Ishikawa (cell line): ENCODE measurements around the gene USP32.

Experiments used
- CEBPB ChIP-seq: IDR thresholded peaks from 2 replicates; pipeline ENCODE4 v1.6.1; 2012
- CREB1 ChIP-seq: IDR thresholded peaks from 2 replicates; pipeline ENCODE4 v1.6.1; 2012; ENCODE audit warnings: low read depth
- EGR1 ChIP-seq: IDR thresholded peaks from 2 replicates; pipeline ENCODE4 v1.6.1; 2012
- EP300 ChIP-seq: IDR thresholded peaks from 2 replicates; pipeline ENCODE4 v1.6.1; 2012; ENCODE audit warnings: borderline replicate concordance
- FOXM1 ChIP-seq: IDR thresholded peaks from 2 replicates; pipeline ENCODE4 v1.6.1; 2012; ENCODE audit warnings: low read depth, borderline replicate concordance
- NFIC ChIP-seq: IDR thresholded peaks from 2 replicates; pipeline ENCODE4 v1.6.1; 2012
- RAD21 ChIP-seq: IDR thresholded peaks from 2 replicates; pipeline ENCODE4 v1.6.1; 2012; ENCODE audit warnings: low read depth
- REST ChIP-seq: IDR thresholded peaks from 2 replicates; pipeline ENCODE4 v1.6.1; 2012; ENCODE audit warnings: low read depth, mild to moderate bottlenecking
- TAF1 ChIP-seq: IDR thresholded peaks from 2 replicates; pipeline ENCODE4 v1.6.1; 2012; ENCODE audit warnings: low read depth, mild to moderate bottlenecking
- TCF12 ChIP-seq: IDR thresholded peaks from 2 replicates; pipeline ENCODE4 v1.6.1; 2012; ENCODE audit warnings: low read depth
- TEAD4 ChIP-seq: IDR thresholded peaks from 2 replicates; pipeline ENCODE4 v1.6.1; 2012
- YY1 ChIP-seq: IDR thresholded peaks from 2 replicates; pipeline ENCODE4 v1.6.1; 2012; ENCODE audit warnings: low read depth
- ZBTB7A ChIP-seq: IDR thresholded peaks from 2 replicates; pipeline ENCODE4 v1.6.1; 2012; ENCODE audit warnings: low read depth
- TF ChIP-seq, protein P1 (sequence below): IDR thresholded peaks from 2 replicates; pipeline ENCODE4 v1.6.1; 2012
- TF ChIP-seq, protein P2 (sequence below): IDR thresholded peaks from 2 replicates; pipeline ENCODE4 v1.6.1; 2012

USP32 gene

DNA sequence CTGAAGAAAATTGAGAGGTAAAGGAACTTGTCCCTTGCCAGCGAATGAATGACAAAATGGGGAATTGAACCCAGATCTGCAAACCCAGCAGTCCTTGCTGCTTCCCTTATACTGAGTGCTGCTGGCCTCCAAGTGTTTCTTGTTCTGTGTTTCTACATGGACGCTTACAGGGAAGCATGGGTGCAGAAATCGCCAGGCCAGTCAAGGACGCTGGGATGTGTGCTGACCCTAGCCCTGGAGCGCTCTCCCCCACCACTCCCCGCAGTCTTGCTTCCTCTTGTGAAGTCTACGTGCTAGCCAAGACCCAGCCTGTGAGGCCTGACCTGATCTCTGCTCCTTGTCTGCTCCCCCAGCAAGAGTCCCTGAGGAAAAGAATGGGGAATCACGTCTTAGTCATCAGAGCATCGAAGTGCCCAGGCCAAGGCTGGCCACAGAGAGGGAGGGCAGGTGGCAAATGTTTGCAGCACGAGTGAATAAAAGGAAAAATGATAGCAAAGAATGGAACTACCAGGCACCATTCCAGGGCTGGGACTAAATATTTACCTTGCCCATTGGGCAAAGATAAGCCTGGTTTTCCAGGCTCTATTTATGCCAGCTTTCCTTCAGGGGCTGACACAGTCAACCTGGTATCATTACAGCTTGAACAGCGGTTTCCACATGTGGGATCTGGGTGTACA lies 224.7 kb downstream of the USP32 start:
- TF ChIP-seq ZBTB7A: no peak
- no peak for TF ChIP-seq RAD21
- no peak for TF ChIP-seq CREB1
- no peak for TF ChIP-seq FOXM1
- TF ChIP-seq, protein P1, sequence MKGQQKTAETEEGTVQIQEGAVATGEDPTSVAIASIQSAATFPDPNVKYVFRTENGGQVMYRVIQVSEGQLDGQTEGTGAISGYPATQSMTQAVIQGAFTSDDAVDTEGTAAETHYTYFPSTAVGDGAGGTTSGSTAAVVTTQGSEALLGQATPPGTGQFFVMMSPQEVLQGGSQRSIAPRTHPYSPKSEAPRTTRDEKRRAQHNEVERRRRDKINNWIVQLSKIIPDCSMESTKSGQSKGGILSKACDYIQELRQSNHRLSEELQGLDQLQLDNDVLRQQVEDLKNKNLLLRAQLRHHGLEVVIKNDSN: no peak
- TF ChIP-seq CEBPB: no peak
- TF ChIP-seq YY1: no peak
- no peak for TF ChIP-seq EP300
- TF ChIP-seq TEAD4: no peak
- TF ChIP-seq, protein P2, sequence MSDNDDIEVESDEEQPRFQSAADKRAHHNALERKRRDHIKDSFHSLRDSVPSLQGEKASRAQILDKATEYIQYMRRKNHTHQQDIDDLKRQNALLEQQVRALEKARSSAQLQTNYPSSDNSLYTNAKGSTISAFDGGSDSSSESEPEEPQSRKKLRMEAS: no peak
- no peak for TF ChIP-seq EGR1
- no peak for TF ChIP-seq NFIC
- no peak for TF ChIP-seq TCF12
- no peak for TF ChIP-seq TAF1
- TF ChIP-seq REST: no peak

- TF ChIP-seq NFIC: no peak
- no peak for TF ChIP-seq RAD21
- no peak for TF ChIP-seq YY1
- no peak for TF ChIP-seq TEAD4
- TF ChIP-seq, protein P1: no peak
- no peak for TF ChIP-seq TCF12
- no peak for TF ChIP-seq TAF1
- no peak for TF ChIP-seq EGR1
- TF ChIP-seq, protein P2: no peak
- TF ChIP-seq ZBTB7A: no peak
- no peak for TF ChIP-seq FOXM1
- no peak for TF ChIP-seq REST
- TF ChIP-seq CREB1: no peak
- TF ChIP-seq CEBPB: no peak
- no peak for TF ChIP-seq EP300
Observed at GRCh38 chr17:60165971-60166370, 226.0 kb downstream of the USP32 start.

GRCh38 chr17:60165223-60165622 lies 226.7 kb downstream of the USP32 start:
- TF ChIP-seq, protein P1: no peak
- TF ChIP-seq CREB1 (no peak), EP300 (no peak), REST (no peak), ZBTB7A (no peak), TEAD4 (no peak), FOXM1 (no peak), TAF1 (no peak), NFIC (no peak), RAD21 (no peak)

DNA sequence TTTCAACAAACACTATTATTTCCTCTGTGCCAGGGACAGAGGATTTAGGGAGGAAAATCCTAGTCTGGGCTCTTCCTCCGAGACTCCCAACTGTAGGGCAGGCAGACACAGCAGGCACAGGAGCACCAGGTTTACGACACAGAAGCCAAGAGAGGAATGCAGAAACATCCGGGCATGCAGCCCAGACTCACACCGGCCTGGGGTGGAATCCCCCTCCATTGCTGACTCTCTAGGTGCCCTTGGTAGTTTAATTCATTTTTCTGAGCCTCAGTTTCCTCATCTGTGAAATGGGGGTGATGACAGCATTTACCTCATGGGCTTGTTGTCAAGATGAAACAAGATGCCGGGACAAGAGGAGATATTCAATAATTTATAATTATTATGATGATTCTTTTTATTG lies 227.2 kb downstream of the USP32 start:
- TF ChIP-seq, protein P1: no peak
- no peak for TF ChIP-seq EP300
- TF ChIP-seq CEBPB: no peak
- TF ChIP-seq REST: no peak
- no peak for TF ChIP-seq FOXM1
- TF ChIP-seq CREB1: no peak
- no peak for TF ChIP-seq YY1
- no peak for TF ChIP-seq ZBTB7A
- TF ChIP-seq TEAD4: no peak
- no peak for TF ChIP-seq TCF12
- no peak for TF ChIP-seq EGR1
- TF ChIP-seq, protein P2: no peak
- no peak for TF ChIP-seq NFIC
- no peak for TF ChIP-seq RAD21
